A549 (cell line): Measurements from ENCODE around the gene IL36B.

Experiments used
- BHLHE40 ChIP-seq: IDR thresholded peaks from 2 replicates; pipeline ENCODE4 v1.6.1; 2012; ENCODE audit warnings: low read depth, low read length, inconsistent platforms
- CEBPB ChIP-seq, 2 experiments: fragments of >200 bp in 1 of 2; sonication (Bioruptor Twin) in 1 of 2; formaldehyde crosslinking in 1 of 2; IDR thresholded peaks; 2 replicates each; pipeline ENCODE4 v1.6.1; 2012 to 2016
- CTCF ChIP-seq: fragments of >200 bp; sonication (Bioruptor Twin); formaldehyde crosslinking; IDR thresholded peaks from 3 replicates; pipeline ENCODE4 v1.5.1; 2016
- EHF ChIP-seq: fragments of 250-450 bp; sonication (Bioruptor Pico); IDR thresholded peaks from 2 replicates; pipeline ENCODE4 v1.5.0; 2020; ENCODE audit warnings: mild to moderate bottlenecking
- EP300 ChIP-seq, 2 experiments: fragments of >200 bp; sonication (Bioruptor Twin); formaldehyde crosslinking; IDR thresholded peaks; 2 replicates in 1 of 2; 3 replicates in 1 of 2; pipeline ENCODE4 v1.6.1; 2016 to 2017
- HOXA7 ChIP-seq: fragments of 250-450 bp; sonication (Bioruptor Pico); IDR thresholded peaks from 2 replicates; pipeline ENCODE4 v1.5.0; 2020; ENCODE audit warnings: mild to moderate bottlenecking, moderate library complexity
- MAFK ChIP-seq: fragments of 450-650 bp; IDR thresholded peaks from 2 replicates; pipeline ENCODE4 v1.6.1; 2014; ENCODE audit not compliant: partially characterized antibody
- MAX ChIP-seq: IDR thresholded peaks from 2 replicates; pipeline ENCODE4 v1.6.1; 2012
- MYC ChIP-seq: IDR thresholded peaks from 2 replicates; pipeline ENCODE4 v1.6.1; 2012; ENCODE audit warnings: mild to moderate bottlenecking, inconsistent platforms, low read length, improper control_type of control experiment, borderline replicate concordance
- NFE2L2 ChIP-seq: fragments of 150-350 bp; conservative IDR thresholded peaks from 2 replicates; pipeline ENCODE4 v1.6.1; 2014; ENCODE audit warnings: low read length
- PHF8 ChIP-seq: fragments of 200-600 bp; sonication (generic); IDR thresholded peaks from 2 replicates; pipeline ENCODE4 v1.6.1; 2016; ENCODE audit warnings: low read depth, mild to moderate bottlenecking, antibody characterized with exemption, moderate library complexity, borderline replicate concordance
- POLR2A ChIP-seq: IDR thresholded peaks from 2 replicates; pipeline ENCODE4 v1.6.1; 2012; ENCODE audit warnings: mild to moderate bottlenecking, low read length
- RARB ChIP-seq: fragments of 250-450 bp; sonication (Bioruptor Pico); IDR thresholded peaks from 2 replicates; pipeline ENCODE4 v1.8.0; 2021; ENCODE audit warnings: mild to moderate bottlenecking, moderate library complexity
- TP53 ChIP-seq: fragments of 250-450 bp; sonication (Bioruptor Pico); IDR thresholded peaks from 2 replicates; pipeline ENCODE4 v1.5.0; 2021; ENCODE audit warnings: mild to moderate bottlenecking, moderate library complexity

DNA sequence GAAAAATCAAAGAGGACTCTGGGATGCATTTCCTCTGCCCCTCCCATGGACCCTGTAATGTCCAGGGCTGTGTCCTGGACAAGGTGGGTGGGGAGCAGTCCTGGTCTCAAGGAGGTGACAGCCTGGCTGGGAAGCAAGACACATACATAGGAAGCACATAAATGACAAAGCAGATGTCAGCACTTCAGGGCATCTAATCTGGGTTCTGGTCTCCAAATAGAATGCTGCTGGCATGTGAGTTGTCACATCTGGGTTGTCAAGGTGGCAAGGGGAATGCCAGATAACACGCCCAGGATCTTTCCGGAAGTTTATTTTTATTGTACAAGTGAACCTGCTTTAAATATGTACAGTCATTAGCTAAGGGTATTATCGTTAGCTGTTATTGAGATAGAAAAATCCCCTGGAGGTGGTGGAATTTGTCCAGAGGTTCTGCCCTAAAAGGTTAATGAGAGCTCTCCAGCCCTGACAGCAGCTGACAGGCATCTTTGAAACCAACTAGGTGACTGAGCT, 20.7 kb upstream of the IL36B start:
- TF ChIP-seq RARB (no peak), POLR2A (no peak), MAX (no peak), HOXA7 (no peak), CTCF (no peak), PHF8 (no peak), MAFK (no peak), NFE2L2 (no peak), MYC (no peak), EHF (no peak), EP300 (IDR thresholded peaks at IDR 0.05) (no peak), BHLHE40 (no peak), TP53 (CRISPR knock-in tag) (no peak), CEBPB (IDR thresholded peaks at IDR 0.05) (no peak)
